GM19328 (cell line): ENCODE measurements around the gene TMEM120B.
A peak's percentile ranks its signal among the peaks of the same experiment; 100 is the strongest.
"Not testable (repeated sequence)": the region's sequence is repeated elsewhere in the genome, so short reads cannot be mapped to it uniquely, and the experiment has no call there.

Source experiments
- ATAC-seq: cut with Tn5 transposase; IDR thresholded peaks from one replicate; pipeline ENCODE4 v1.9.1; 2021; ENCODE audit warnings: mild to moderate bottlenecking, moderate library complexity; ENCODE audit not compliant: unreplicated experiment

The TMEM120B gene

GRCh38 chr12:121708313-121709063 is 4.1 kb upstream of the TMEM120B start:
- no peak for ATAC-seq

- ATAC-seq = not testable (repeated sequence)
These were observed 3.5 kb upstream of the TMEM120B start for GRCh38 chr12:121709064-121709424.

DNA sequence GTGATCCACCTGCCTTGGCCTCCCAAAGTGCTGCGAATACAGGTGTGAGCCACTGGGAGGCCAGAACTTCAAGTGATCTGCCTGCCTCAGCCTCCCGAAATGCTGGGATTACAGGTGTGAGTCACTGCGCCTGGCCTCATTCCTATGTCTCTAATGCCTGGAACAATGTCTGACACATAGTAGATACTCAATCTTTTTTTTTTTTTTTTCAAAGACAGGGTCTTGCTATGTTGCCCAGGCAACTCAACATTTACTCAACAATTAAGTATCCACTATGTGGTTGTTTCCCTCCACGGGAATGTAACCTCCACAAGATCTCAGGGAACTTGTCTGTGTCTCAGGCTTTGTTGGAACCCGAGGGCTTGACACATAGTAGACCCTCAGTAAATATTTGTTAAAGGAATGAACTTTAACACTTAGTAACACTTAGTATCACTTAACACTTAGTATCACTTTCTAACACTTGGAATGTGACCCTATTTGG is 3.0 kb upstream of the TMEM120B start:
- ATAC-seq = no peak

DNA sequence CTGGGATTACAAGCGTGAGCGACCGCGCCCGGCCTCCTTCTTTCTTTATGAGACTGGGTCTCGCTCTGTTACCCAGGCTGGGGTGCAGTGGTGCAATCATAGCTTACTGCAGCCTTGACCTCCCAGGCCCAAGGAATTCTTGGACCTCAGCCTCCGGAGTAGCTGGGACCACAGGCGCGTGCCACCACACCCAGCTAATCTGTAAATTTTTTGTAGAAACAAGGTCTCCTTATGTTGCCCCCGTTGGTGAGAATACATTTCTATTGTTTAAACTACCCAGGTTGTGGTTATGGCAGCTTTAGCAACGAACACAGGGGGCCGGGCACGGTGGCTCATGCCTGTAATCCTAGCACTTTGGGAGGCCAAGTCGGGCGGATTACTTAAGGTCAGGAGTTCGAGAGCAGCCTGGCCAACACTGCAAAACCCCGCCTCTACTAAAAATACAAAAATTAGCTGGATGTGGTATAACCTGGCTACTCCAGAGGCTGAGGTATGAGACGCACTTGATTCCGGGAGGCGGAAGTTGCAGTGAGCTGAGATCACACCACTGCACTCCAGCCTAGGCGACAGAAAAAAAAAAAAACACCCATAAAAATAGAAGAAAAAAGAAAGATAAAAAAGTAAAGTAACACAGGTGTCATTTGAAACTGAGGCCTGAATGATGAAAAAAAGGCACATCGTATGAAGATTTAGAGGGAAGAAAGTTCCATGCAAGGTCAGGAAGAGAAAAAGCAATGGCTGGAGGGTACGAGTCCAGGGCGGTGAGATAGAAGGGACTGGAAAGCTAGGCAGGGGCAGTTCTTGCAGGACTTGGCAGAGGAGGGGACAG is 977 bp upstream of the TMEM120B start:
- ATAC-seq = no peak

DNA sequence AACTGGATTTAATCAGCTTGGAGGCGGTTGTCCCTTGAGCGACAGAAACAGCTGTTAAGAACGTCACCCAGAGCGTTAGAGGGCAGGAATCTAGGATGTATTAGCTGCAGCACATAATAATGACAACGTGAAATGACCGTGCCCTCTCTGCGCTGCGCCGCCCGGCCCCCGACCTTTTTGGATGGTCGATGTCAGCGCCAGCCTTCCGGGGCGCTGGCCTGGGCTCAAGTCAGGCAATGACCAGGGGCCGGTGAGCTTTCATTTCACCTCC is 427 bp upstream of the TMEM120B start:
- ATAC-seq = peak; percentile 4

DNA sequence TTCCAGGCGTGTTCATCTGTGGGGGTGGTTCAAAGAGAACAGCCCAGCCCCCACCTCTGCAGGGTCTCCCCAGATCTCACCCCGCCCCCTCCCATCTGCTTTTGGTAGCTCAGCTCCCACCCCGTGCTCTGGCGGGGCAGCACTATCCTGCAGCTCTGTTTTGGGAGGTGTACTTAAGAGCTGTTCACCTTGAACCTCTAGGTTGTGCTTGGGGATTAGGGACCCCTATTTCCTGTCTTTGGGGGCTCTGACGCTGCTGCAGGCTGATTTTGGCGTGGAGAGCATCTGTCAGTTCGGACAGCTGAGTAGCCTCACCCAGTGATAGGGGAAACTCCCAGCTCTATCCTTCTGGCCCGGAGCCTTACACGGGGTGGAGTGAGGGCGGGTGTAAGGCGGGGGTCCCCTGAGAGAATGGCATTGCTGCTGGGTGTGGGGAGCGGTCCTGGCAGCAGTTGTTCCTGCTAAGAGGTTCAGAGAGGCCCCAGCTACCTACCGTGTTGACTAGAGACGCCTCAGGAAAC is 765 bp downstream of the TMEM120B start:
- no peak for ATAC-seq

DNA sequence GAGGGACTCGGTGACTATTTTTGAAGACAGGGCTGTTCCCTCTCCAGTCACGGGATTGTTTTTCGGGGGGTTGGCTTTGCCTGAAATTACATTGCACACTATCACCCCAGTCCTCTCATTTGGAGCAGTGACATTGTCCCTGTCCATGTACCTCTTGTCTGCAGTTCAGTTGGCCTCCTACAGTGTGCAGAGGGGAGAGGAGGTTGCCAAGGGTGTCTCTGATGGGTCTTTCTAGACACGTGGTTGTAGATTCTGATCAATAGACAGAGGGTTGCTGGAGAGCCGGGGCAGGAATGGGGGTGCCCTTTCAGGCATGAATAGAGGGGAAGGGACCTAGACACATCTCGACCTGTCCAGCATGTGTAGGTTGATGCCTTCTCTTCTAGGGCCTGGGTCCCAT is 1.2 kb downstream of the TMEM120B start:
- ATAC-seq = no peak

DNA sequence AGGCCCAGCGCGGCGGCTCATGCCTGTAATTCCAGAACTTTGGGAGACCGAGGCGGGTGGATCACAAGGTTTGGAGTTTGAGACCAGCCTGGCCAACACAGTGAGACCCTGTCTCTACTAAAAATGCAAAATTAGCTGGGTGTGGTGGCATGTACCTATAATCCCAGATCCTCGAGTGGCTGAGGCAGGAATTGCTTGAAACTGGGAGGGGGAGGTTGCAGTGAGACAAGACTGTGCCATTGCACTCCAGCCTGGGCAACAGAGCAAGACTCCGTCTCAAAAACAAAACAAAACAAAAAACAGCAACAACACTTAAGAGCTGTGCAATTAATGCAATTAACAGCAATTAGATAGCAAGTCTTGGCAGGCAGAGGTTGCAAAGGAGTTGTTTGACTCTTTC is 2.5 kb downstream of the TMEM120B start:
- not testable (repeated sequence) for ATAC-seq

DNA sequence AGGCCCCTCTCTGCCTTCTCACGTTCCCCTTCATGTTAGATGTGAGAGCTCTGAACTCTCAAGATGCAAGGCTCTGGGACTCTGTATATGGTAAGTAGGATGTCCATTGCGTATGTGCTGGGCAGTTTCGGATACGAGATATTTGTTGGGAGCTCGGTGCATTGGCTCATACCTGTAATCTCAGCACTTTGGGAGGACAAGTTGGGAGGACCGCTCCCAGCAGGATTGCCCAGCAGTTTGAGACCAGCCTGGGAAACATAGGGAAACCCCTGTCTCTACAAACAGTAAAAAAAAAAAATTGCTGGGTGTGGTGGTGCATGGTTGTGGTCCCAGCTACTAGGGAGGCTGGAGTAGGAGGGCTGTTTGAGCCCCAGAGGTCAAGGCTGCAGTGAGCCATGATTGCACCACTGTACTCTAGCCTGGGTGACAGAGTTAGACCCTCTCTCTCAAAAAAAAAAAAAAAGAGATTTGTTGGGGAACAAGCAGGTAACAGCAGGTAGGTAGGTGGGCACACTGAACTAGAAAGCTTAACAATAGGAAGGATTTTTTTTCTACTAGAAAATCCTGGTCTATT is 3.4 kb downstream of the TMEM120B start:
- no peak for ATAC-seq

- no peak for ATAC-seq
These were observed 4.6 kb downstream of the TMEM120B start for GRCh38 chr12:121717041-121717699.

DNA sequence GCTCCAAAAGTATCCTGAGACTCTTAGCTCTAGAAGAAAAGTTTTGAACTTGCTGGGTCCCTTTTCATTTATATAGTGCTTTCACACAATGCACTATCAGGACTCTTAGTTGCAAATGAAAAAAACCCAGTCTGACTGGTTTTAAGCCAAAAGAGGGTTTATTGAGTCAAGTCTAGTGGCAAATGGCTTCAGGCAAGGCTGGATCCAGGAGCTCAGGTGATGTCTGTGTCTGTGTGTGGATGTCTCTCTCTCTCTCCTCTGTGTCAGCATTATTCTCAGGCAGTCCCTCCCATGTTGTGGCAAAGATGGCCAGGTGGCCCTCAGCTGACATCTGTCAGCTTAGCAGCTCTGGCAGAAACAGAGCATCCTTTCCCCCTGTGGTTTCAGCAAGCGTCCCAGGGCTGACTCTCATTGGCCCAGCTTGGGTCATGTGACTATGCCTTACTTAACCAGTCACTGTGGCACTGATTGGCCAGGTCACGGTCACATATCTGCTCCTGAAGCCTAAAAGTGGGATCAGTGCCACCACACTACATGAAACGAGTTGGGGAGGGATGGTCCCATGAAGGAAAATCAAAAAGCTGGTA is 6.2 kb downstream of the TMEM120B start:
- no peak for ATAC-seq

GRCh38 chr12:121719926-121720414 is 7.4 kb downstream of the TMEM120B start:
- no peak for ATAC-seq

DNA sequence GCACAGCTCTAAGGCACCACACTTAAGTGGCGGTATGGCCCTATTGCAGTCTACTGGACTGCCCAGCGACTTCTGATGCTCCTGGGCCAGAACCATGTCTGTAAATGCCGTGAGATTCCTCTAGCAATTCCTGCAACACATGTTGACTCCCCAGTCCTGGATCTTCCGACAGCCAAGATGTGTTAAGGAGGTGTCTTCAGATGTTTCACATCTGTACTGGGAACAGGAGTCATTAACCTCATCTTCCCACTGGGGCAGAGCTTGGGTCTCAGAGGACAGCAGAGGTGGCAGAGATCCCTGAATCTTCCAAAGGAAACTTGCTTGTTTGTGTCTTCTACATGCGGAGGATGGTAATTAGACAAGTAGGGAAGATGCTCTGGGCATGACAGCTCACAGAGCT is 8.2 kb downstream of the TMEM120B start:
- ATAC-seq = no peak

- ATAC-seq = no peak
These were observed 10.0 kb downstream of the TMEM120B start for GRCh38 chr12:121722511-121722910.

DNA sequence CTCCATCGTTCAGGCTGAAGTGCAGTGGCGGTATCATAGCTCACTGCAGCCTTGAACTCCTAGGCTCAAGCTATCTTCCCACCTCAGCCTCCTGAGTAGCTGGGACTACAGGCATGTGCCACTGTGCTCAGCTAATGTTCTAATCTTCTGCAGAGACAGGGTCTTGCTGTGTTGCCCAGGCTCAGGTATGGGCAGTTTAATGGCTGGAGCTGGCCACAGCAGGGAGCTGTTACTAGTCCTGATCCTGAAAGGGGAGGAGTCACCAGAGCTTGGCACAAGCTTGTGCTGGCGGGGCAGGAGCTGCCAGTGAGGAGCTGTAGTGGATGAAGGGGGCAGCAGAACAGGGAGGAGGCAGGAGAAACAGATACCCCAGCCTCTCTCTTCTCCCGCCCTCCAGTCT is 10.6 kb downstream of the TMEM120B start:
- no peak for ATAC-seq

GRCh38 chr12:121724925-121725324 is 12.4 kb downstream of the TMEM120B start:
- ATAC-seq = no peak

- ATAC-seq = no peak
These were observed 12.9 kb downstream of the TMEM120B start for GRCh38 chr12:121725423-121725822.

DNA sequence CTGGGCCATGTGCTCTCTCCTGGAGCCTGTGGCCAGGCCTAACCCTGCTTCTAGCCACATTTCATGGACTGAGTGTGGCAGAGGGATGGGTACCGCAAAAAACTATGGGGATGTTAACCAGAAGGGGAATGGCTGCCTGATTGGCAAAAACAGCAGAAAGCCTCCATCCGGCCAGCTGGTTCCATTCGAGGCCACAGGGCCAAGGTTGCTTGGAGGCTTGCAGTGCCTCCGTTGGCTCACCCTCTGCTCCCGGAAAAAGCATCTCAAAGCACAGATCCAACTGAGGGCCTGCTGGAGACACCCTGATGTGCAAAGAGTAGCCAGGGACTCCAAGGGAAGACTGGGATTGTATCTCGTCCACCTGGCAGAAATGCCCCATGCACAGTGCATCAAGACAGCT is 16.5 kb downstream of the TMEM120B start:
- no peak for ATAC-seq

GRCh38 chr12:121731473-121731872 is 18.9 kb downstream of the TMEM120B start:
- no peak for ATAC-seq

DNA sequence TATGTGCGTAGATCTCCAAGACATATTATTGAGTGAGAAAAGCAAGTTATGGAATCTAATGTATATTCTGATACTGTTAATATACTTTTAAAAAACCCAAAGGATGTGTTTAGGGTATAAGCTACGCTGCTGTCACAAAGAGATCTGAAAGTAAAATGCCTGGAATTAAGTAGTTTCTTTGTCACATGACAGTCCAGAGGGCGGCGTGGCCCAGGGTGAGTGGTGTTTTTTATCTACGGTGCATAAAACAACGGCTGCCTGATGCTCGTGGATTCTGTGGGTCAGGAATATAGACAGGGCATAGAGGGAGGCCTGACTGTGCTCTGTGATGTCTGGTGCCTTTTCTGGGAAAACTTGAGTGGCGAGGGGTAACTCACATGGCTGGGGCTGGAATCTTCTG is 21.3 kb downstream of the TMEM120B start:
- no peak for ATAC-seq

DNA sequence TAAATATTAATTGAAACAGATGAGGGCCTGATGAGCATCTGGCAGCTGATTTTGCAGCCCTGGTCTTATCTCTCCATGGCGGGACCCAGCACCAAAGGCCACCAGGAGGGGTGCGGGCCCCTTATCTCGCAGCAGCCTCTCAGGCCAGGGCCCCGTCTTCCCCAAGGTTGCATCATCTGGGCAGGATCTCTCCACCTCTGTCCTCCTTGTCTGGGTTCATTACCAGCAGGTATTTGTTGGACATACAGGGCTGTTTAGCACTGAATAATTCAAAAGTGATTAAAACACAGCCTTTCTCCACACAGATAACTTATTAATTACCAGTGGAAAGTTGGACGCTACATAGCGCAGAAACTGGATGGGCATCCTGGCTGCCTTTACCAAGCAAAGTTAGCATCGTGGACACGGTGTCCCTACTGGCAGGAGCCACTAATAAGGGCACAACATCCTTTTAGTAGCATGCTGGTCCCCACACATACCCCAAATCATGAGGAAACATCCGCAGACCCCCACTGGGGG is 25.8 kb downstream of the TMEM120B start:
- ATAC-seq = no peak
